CD4-positive, alpha-beta T cell (primary cell): ENCODE measurements around the gene CHD5. TPM values are rescaled to one million over a fixed set of nuclear protein-coding genes. Genes with fewer than 3 reads are reported as not detected.

Source experiments
- ATAC-seq: fragments of 200-7000 bp; cut with Tn5 transposase; one replicate; pipeline ENCODE4 v1.10.0; 2022; ENCODE audit warnings: mild to moderate bottlenecking; ENCODE audit not compliant: poor library complexity
- CTCF ChIA-PET: fragments of 350-600 bp; sonication (Branson Sonifier 250); formaldehyde crosslinking; loops from one replicate; lab custom pipeline; 2021; ENCODE audit warnings: antibody characterized with exemption, inconsistent platforms; lab: Charles Lee
- POLR2A ChIA-PET: fragments of 350-600 bp; sonication (Branson Sonifier 250); formaldehyde crosslinking; loops from one replicate; lab custom pipeline; 2021; ENCODE audit warnings: antibody characterized with exemption, inconsistent platforms; lab: Charles Lee
- DNase-seq, 14 experiments: peaks; one replicate each; pipeline ENCODE4 v3.0.0-alpha.2; 2013 to 2020; ENCODE audit warnings: mixed read lengths in 2 of 14
- H3K27ac ChIP-seq, 2 donors: one replicate each; pipeline versions ENCODE4 v1.5.1 to v1.7.0; 2013; ENCODE audit warnings: low read length in 2 of 2, low read depth in 1 of 2, mild to moderate bottlenecking in 1 of 2
- H3K27me3 ChIP-seq, 2 experiments: 1 replicate in 1 of 2; 2 replicates in 1 of 2; pipeline versions ENCODE4 v1.6.1 to v1.7.0; 2013; ENCODE audit warnings: low read length in 2 of 2, control low read depth in 1 of 2, mild to moderate bottlenecking in 1 of 2, moderate library complexity in 1 of 2; ENCODE audit not compliant: insufficient read depth in 2 of 2, control insufficient read depth in 1 of 2
- H3K36me3 ChIP-seq: one replicate; pipeline ENCODE4 v1.6.1; 2013; ENCODE audit warnings: low read length, control low read depth; ENCODE audit not compliant: insufficient read depth
- H3K4me1 ChIP-seq: one replicate; pipeline ENCODE4 v1.6.1; 2013; ENCODE audit warnings: low read length, control low read depth; ENCODE audit not compliant: insufficient read depth
- H3K4me3 ChIP-seq: one replicate; pipeline ENCODE4 v1.5.1; 2013; ENCODE audit warnings: mild to moderate bottlenecking, low read length, moderate library complexity
- H3K9me3 ChIP-seq, 2 experiments: 1 replicate in 1 of 2; 2 replicates in 1 of 2; pipeline versions ENCODE4 v1.6.1 to v1.7.0; 2013; ENCODE audit warnings: low read length in 2 of 2, mild to moderate bottlenecking in 2 of 2, control low read depth in 1 of 2, moderate library complexity in 1 of 2; ENCODE audit not compliant: control insufficient read depth in 1 of 2, insufficient read depth in 1 of 2
- H3K27ac Mint-ChIP-seq: one replicate; pipeline ENCODE4 v1.8.0; 2020; ENCODE audit warnings: mixed read lengths
- H3K27me3 Mint-ChIP-seq: one replicate; pipeline ENCODE4 v1.8.0; 2021; ENCODE audit warnings: mixed read lengths
- H3K36me3 Mint-ChIP-seq: one replicate; pipeline ENCODE4 v1.8.0; 2021; ENCODE audit warnings: low read depth, mixed read lengths
- H3K4me1 Mint-ChIP-seq: one replicate; pipeline ENCODE4 v1.8.0; 2021; ENCODE audit warnings: low read depth, mixed read lengths
- H3K4me3 Mint-ChIP-seq: one replicate; pipeline ENCODE4 v1.8.0; 2020; ENCODE audit warnings: mild to moderate bottlenecking, mixed read lengths
- H3K9me3 Mint-ChIP-seq: one replicate; pipeline ENCODE4 v1.8.0; 2020; ENCODE audit warnings: mixed read lengths
- CTCF ChIP-seq: fragments of 200-600 bp; IDR thresholded peaks from one replicate; pipeline ENCODE4 v1.8.0; 2022; ENCODE audit warnings: antibody characterized with exemption, mild to moderate bottlenecking
- intact Hi-C, 2 experiments: fragments of 100-400 bp; cut with DNase I in 1 of 2; cut with micrococcal nuclease in 1 of 2; formaldehyde crosslinking; loops; one replicate each; pipeline versions ENCODE4 v1.15.1 to v1.9.0; 2023 to 2025; cut with DNase I, micrococcal nuclease
- total RNA-seq, 174 experiments: library from RNA in 2 of 174; stranded (reverse) in 2 of 174; gene quantifications; one replicate each; pipeline ENCODE4 v1.2.3 and lab custom pipeline; 2021 to 2026

The CHD5 gene
- total RNA-seq, 2 experiments from 2014 or later: 0.25 to 0.34 TPM

GRCh38 chr1:6121021-6121421, 59.1 kb downstream of the CHD5 start:
- H3K9me3 Mint-ChIP-seq: peaks cover 6% of the 10 kb centered on the region
- no peak for ATAC-seq
- CTCF ChIA-PET: no interaction called here

GRCh38 chr1:6118415-6118814, 61.7 kb downstream of the CHD5 start:
- H3K4me1 ChIP-seq: no peaks in the 10 kb centered on the region
- no peaks in the 10 kb centered on the region for H3K27me3 ChIP-seq
- ATAC-seq: no peak
- H3K9me3 ChIP-seq: peaks cover 0 to 8% of the 10 kb centered on the region in 2 experiments
- H3K36me3 ChIP-seq: no peaks in the 10 kb centered on the region
- intact Hi-C loops: no loop called here
- no peak for DNase-seq
- TF ChIP-seq CTCF: no peak
- H3K9me3 Mint-ChIP-seq: peaks cover 6% of the 10 kb centered on the region
- H3K27me3 Mint-ChIP-seq: no peaks in the 10 kb centered on the region
- no peak overlapping the region for H3K4me3 ChIP-seq
- ChIA-PET POLR2A (no interaction called here), CTCF (no interaction called here)
- H3K4me3 Mint-ChIP-seq: no peak overlapping the region
- no peaks in the 10 kb centered on the region for H3K36me3 Mint-ChIP-seq
- no peak overlapping the region for H3K27ac Mint-ChIP-seq
- H3K27ac ChIP-seq: no peak overlapping the region
- no peaks in the 10 kb centered on the region for H3K4me1 Mint-ChIP-seq

More at GRCh38 chr1:6121021-6121421, 59.1 kb downstream of the CHD5 start:
- Mint-ChIP-seq H3K4me3 (no peak overlapping the region), H3K36me3 (no peaks in the 10 kb centered on the region), H3K4me1 (no peaks in the 10 kb centered on the region), H3K27ac (no peak overlapping the region), H3K27me3 (no peaks in the 10 kb centered on the region)
- Histone ChIP-seq H3K36me3 (no peaks in the 10 kb centered on the region), H3K4me1 (no peaks in the 10 kb centered on the region), H3K9me3 (peaks cover 0 to 8% of the 10 kb centered on the region in 2 experiments), H3K27ac (no peak overlapping the region), H3K4me3 (no peak overlapping the region), H3K27me3 (no peaks in the 10 kb centered on the region)
- POLR2A ChIA-PET: no interaction called here
- intact Hi-C loops: no loop called here
- peak in 1 of 14 experiments; percentile 9 for DNase-seq
- TF ChIP-seq CTCF: no peak

GRCh38 chr1:6117624-6118023, 62.5 kb downstream of the CHD5 start:
- Mint-ChIP-seq H3K27me3 (no peaks in the 10 kb centered on the region), H3K4me3 (no peak overlapping the region), H3K27ac (no peak overlapping the region), H3K36me3 (no peaks in the 10 kb centered on the region), H3K9me3 (peaks cover 6% of the 10 kb centered on the region), H3K4me1 (no peaks in the 10 kb centered on the region)
- no peaks in the 10 kb centered on the region for H3K27me3 ChIP-seq
- no peak for TF ChIP-seq CTCF
- DNase-seq (no peak), ATAC-seq (no peak)
- no peak overlapping the region for H3K27ac ChIP-seq
- CTCF ChIA-PET: no interaction called here
- H3K4me1 ChIP-seq: no peaks in the 10 kb centered on the region
- H3K4me3 ChIP-seq: no peak overlapping the region
- POLR2A ChIA-PET: no interaction called here
- H3K36me3 ChIP-seq: no peaks in the 10 kb centered on the region
- H3K9me3 ChIP-seq: peaks cover 0 to 8% of the 10 kb centered on the region in 2 experiments
- intact Hi-C loops: no loop called here
